GM12891 (cell line): ENCODE data around the gene PTPN4.

Source experiments
- POLR2A ChIP-seq: IDR thresholded peaks from 2 replicates; pipeline ENCODE4 v1.6.1; 2011; ENCODE audit warnings: low read depth, low read length, control low read depth
- POLR2AphosphoS5 ChIP-seq: IDR thresholded peaks from 2 replicates; pipeline ENCODE4 v1.6.1; 2011; ENCODE audit warnings: low read depth, low read length, control low read depth
- POU2F2 ChIP-seq: IDR thresholded peaks from 2 replicates; pipeline ENCODE4 v1.6.1; 2011; ENCODE audit warnings: low read depth, mild to moderate bottlenecking, control low read depth, low read length, moderate library complexity
- TAF1 ChIP-seq: IDR thresholded peaks from 2 replicates; pipeline ENCODE4 v1.6.1; 2011; ENCODE audit warnings: low read depth, low read length, control low read depth

DNA sequence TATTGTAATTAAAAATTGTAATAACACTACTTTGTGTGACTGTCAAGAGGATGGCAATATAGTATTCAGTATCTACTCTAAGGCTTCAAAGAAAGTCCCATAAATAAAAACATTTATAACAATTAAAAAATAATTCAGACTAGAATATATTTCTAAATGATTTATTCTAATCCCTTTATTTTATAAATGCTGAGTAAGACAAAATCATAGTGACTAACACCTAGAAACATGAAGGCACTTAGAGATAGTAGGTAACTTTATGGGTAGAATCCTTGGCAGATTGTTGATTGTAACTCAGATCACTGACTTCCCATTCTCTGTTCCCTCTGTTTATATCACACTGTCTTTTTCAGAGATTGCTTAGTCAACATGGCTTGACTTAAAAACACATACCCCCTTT, 174.6 kb downstream of the PTPN4 start:
- TF ChIP-seq POLR2AphosphoS5 = no peak
- no peak for TF ChIP-seq POU2F2
- TF ChIP-seq POLR2A = no peak
- no peak for TF ChIP-seq TAF1
